Measurements from ENCODE around the gene ERMAP. TPM values are rescaled to one million over a fixed set of nuclear protein-coding genes. Genes with fewer than 3 reads are reported as not detected.

Gene ERMAP
- total and polyA plus RNA-seq, 2 donors from 2014 or later = 5.4 to 13.3 TPM

DNA sequence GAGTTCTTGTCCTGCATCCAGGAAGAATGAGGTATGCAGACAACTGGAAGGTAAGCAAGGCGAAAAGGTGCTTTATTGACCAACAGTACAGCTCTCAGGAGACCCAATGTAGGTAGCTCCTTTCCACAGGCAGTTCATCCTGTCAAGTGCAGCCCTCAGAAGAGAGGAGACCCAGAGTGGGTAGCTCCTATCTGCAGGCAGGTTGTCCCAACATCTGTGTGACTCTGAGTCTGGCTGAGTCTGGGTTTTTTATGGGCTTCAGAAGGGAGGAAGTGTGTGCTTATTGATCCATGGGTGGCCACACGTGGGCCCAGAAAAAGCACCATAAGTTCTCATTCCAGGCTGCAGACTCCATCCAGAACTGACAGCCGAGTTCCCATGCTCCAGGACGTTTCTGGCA lies 63.5 kb downstream of the ERMAP start:
- no peak for DNase-seq
- intact Hi-C loops (cut with DNase I) = no loop called here
- Histone ChIP-seq H3K36me3 (ENCODE audit: control insufficient read depth in 2 of 3, insufficient read depth in 3 of 3, low read length in 3 of 3) (no peaks in the 10 kb centered on the region), H3K27ac (ENCODE audit: low read depth in 2 of 2, low read length in 2 of 2) (no peak overlapping the region), H3K9ac (ENCODE audit: low read length in 3 of 3) (no peak overlapping the region), H3K27me3 (ENCODE audit: control insufficient read depth, insufficient read depth, low read length) (no peaks in the 10 kb centered on the region), H3K9me3 (ENCODE audit: control insufficient read depth in 2 of 3, insufficient read depth in 1 of 3, low read length in 3 of 3) (no peaks in the 10 kb centered on the region), H3K4me1 (ENCODE audit: control insufficient read depth in 2 of 3, insufficient read depth in 2 of 3, low read depth in 1 of 3, low read length in 3 of 3) (no peaks in the 10 kb centered on the region), H3K4me3 (ENCODE audit: low read length in 3 of 3) (no peak overlapping the region)
- FAIRE-seq = no peak
- TF ChIP-seq, protein P1, sequence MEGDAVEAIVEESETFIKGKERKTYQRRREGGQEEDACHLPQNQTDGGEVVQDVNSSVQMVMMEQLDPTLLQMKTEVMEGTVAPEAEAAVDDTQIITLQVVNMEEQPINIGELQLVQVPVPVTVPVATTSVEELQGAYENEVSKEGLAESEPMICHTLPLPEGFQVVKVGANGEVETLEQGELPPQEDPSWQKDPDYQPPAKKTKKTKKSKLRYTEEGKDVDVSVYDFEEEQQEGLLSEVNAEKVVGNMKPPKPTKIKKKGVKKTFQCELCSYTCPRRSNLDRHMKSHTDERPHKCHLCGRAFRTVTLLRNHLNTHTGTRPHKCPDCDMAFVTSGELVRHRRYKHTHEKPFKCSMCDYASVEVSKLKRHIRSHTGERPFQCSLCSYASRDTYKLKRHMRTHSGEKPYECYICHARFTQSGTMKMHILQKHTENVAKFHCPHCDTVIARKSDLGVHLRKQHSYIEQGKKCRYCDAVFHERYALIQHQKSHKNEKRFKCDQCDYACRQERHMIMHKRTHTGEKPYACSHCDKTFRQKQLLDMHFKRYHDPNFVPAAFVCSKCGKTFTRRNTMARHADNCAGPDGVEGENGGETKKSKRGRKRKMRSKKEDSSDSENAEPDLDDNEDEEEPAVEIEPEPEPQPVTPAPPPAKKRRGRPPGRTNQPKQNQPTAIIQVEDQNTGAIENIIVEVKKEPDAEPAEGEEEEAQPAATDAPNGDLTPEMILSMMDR (IDR thresholded peaks at IDR 0.05; ENCODE audit: borderline replicate concordance, extremely low read depth, insufficient read depth) = no peak

GRCh38 chr1:42886046-42886739 lies 69.3 kb downstream of the ERMAP start:
- H3K4me3 ChIP-seq (ENCODE audit: low read length in 3 of 3) = no peak overlapping the region
- H3K9me3 ChIP-seq (ENCODE audit: control insufficient read depth in 2 of 3, insufficient read depth in 1 of 3, low read length in 3 of 3) = no peaks in the 10 kb centered on the region
- no peak overlapping the region for H3K27ac ChIP-seq (ENCODE audit: low read depth in 2 of 2, low read length in 2 of 2)
- FAIRE-seq (no peak), DNase-seq (no peak)
- no peaks in the 10 kb centered on the region for H3K36me3 ChIP-seq (ENCODE audit: control insufficient read depth in 2 of 3, insufficient read depth in 3 of 3, low read length in 3 of 3)
- intact Hi-C loops (cut with DNase I) = no loop called here
- TF ChIP-seq, protein P1 (IDR thresholded peaks at IDR 0.05; ENCODE audit: borderline replicate concordance, extremely low read depth, insufficient read depth) = no peak
- H3K9ac ChIP-seq (ENCODE audit: low read length in 3 of 3) = no peak overlapping the region
- no peaks in the 10 kb centered on the region for H3K4me1 ChIP-seq (ENCODE audit: control insufficient read depth in 2 of 3, insufficient read depth in 2 of 3, low read depth in 1 of 3, low read length in 3 of 3)
- no peaks in the 10 kb centered on the region for H3K27me3 ChIP-seq (ENCODE audit: control insufficient read depth, insufficient read depth, low read length)

- Histone ChIP-seq H3K27me3 (ENCODE audit: control insufficient read depth, insufficient read depth, low read length) (no peaks in the 10 kb centered on the region), H3K9me3 (ENCODE audit: control insufficient read depth in 2 of 3, insufficient read depth in 1 of 3, low read length in 3 of 3) (no peaks in the 10 kb centered on the region), H3K27ac (ENCODE audit: low read depth in 2 of 2, low read length in 2 of 2) (no peak overlapping the region), H3K4me1 (ENCODE audit: control insufficient read depth in 2 of 3, insufficient read depth in 2 of 3, low read depth in 1 of 3, low read length in 3 of 3) (no peaks in the 10 kb centered on the region), H3K36me3 (ENCODE audit: control insufficient read depth in 2 of 3, insufficient read depth in 3 of 3, low read length in 3 of 3) (no peaks in the 10 kb centered on the region), H3K4me3 (ENCODE audit: low read length in 3 of 3) (no peak overlapping the region), H3K9ac (ENCODE audit: low read length in 3 of 3) (no peak overlapping the region)
- FAIRE-seq = no peak
- intact Hi-C loops (cut with DNase I) = no loop called here
- DNase-seq = peak in 1 of 5 donors; percentile 35
- TF ChIP-seq, protein P1 (IDR thresholded peaks at IDR 0.05; ENCODE audit: borderline replicate concordance, extremely low read depth, insufficient read depth) = no peak
Measured at GRCh38 chr1:42886800-42887199, 69.9 kb downstream of the ERMAP start.

DNA sequence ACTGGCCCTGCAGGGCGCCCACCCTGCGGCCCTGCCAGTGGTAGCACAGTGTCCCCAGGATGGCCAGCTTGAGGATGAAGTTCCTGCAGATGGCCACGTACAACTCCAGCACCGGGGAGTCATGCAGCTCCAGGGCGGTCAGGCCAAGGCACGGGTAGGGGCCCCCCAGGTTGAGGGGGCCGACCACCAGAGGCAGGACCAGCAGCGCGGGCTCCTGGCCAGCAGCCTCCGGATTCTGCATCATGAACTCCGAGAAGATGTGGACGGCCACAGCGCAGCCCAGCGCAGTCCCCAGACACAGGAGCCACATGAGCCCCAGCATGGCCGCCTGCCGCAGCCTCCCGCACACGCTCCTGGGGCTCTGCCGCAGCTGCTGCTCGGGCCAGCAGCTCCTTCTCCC lies 70.4 kb downstream of the ERMAP start:
- H3K4me3 ChIP-seq (ENCODE audit: low read length in 3 of 3) = no peak overlapping the region
- H3K27me3 ChIP-seq (ENCODE audit: control insufficient read depth, insufficient read depth, low read length) = no peaks in the 10 kb centered on the region
- no peak for FAIRE-seq

More for the DNA sequence above, 70.4 kb downstream of the ERMAP start:
- Histone ChIP-seq H3K9ac (ENCODE audit: low read length in 3 of 3) (no peak overlapping the region), H3K4me1 (ENCODE audit: control insufficient read depth in 2 of 3, insufficient read depth in 2 of 3, low read depth in 1 of 3, low read length in 3 of 3) (no peaks in the 10 kb centered on the region), H3K27ac (ENCODE audit: low read depth in 2 of 2, low read length in 2 of 2) (no peak overlapping the region), H3K36me3 (ENCODE audit: control insufficient read depth in 2 of 3, insufficient read depth in 3 of 3, low read length in 3 of 3) (no peaks in the 10 kb centered on the region), H3K9me3 (ENCODE audit: control insufficient read depth in 2 of 3, insufficient read depth in 1 of 3, low read length in 3 of 3) (no peaks in the 10 kb centered on the region)
- no peak for DNase-seq
- TF ChIP-seq, protein P1 (IDR thresholded peaks at IDR 0.05; ENCODE audit: borderline replicate concordance, extremely low read depth, insufficient read depth) = no peak
- intact Hi-C loops (cut with DNase I) = no loop called here
